SKM-1 treated with dmso at 0.1 percent for 144 hours (cell line): Measurements from ENCODE around the gene TMEM135.
A peak's percentile ranks its signal among the peaks of the same experiment; 100 is the strongest.
"Not testable (repeated sequence)": the region's sequence is repeated elsewhere in the genome, so short reads cannot be mapped to it uniquely, and the experiment has no call there.

Experiments
- DNase-seq: peaks from one replicate; lab custom pipeline; 2025; ENCODE audit not compliant: unreplicated experiment; lab: John Stamatoyannopoulos, UW

TMEM135 gene

GRCh38 chr11:87037450-87038234 is at the start of gene TMEM135:
Gene TMEM135, plus strand, starts transcription at chr11:87037934. Its CDS starts 112 bp downstream, at chr11:87038046.
- peak; percentile 95 for DNase-seq

DNA sequence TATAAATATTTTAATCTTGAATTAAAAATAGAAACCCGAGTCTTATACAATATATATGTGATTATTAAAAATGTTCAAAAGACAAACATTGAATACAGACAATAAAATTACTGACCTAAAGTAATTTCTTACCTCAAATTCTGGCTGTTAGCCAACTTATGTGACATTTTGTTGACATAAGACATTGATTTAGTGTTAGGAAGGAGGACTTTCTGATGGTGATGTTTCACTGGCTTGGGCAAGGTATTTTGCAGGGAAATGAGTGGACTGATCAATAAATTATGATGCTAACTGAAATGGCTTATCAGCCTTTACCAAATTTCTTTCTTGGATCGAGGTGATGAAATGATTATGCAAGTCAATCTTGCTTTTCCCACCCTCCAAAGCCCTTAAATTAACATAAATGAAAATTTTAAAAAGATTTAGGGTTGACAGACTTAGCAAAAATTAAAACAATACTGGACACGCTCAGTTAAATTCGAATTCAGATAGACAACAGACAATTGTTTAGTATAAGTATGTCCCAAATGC is 49.3 kb upstream of the TMEM135 start:
- no peak for DNase-seq

DNA sequence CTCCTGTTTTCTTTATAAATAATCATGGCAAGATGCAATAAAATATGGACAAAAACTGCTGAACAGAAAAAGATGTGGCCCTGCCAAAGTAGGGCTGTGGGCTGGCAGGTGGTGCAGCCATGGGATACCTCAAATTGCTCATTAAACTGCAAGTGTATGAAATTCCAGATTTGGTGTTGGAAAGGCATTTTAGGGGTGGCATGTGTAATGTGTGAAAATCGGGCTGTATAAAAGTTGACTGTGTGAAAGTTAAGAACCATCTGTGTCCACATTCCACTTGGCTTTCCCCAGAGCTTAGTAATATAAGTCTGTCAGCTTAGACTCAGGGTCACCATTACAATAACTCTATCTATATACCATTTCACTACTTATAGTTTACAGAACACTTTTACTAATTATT is 47.7 kb upstream of the TMEM135 start:
- no peak for DNase-seq

- DNase-seq: no peak
Observed at GRCh38 chr11:86990515-86990914, 47.2 kb upstream of the TMEM135 start.

DNA sequence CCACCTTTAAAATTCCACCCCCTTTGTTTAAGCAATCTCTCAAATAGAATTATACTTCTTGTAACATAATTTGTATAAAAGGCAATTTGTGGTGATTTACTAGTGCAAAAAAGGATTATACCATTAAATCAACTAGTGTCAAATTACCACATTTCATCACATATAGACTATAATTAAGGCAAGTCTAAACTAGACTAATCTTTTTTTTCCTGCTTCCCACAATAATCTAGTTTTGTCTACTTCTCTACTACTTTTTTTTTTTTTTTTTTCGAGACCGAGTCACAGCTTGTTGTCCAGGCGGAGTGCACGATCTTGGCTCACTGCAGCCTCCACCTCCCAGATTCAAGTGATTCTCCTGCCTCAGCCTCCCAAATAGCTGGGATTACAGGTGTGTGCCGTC is 46.4 kb upstream of the TMEM135 start:
- DNase-seq: no peak

- not testable (repeated sequence) for DNase-seq
Observed at GRCh38 chr11:86992340-86992739, 45.4 kb upstream of the TMEM135 start.

DNA sequence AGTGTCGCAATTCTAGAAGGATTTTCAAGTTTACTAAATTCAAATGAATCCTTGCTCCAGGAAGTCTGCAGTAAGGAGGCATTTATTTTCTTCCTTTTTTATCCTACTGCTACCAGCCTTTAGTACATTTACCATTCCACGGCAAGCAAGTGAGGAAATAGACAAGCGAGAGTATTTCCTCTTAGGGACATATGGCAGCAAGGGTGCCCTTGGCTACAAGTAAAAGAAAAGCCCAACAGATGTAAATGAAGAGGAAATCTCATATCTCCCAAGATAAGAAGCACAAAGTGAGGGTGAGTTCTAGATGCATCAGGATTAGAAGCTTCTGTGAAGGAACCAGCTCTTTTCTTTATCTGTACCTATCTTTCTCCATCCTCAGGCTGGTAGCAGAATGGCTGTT is 44.7 kb upstream of the TMEM135 start:
- DNase-seq: no peak

- DNase-seq: no peak
Observed at GRCh38 chr11:86996953-86997570, 40.7 kb upstream of the TMEM135 start.

- DNase-seq: no peak
Observed at GRCh38 chr11:86999388-86999787, 38.3 kb upstream of the TMEM135 start.

- no peak for DNase-seq
Observed at GRCh38 chr11:86999859-87000753, 37.6 kb upstream of the TMEM135 start.

DNA sequence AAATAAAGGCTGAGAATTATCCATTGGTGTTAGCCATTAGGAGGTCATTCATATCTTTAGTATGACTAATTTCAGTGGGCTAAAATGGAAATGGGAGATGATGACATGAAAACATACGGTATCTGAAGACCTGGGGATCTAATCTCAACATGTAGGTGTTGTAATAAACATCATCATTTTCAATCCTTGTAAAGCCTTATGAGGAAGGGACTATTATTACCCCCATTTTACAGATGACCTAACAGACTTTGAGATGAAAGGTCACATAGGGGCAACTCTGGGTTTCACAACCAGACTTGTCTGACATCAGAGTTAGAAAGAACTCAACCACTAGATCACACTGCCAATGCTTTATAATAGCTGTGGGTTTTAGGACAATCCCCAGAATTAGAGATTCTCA is 34.8 kb upstream of the TMEM135 start:
- no peak for DNase-seq

GRCh38 chr11:87004281-87004680 is 33.5 kb upstream of the TMEM135 start:
- not testable (repeated sequence) for DNase-seq

DNA sequence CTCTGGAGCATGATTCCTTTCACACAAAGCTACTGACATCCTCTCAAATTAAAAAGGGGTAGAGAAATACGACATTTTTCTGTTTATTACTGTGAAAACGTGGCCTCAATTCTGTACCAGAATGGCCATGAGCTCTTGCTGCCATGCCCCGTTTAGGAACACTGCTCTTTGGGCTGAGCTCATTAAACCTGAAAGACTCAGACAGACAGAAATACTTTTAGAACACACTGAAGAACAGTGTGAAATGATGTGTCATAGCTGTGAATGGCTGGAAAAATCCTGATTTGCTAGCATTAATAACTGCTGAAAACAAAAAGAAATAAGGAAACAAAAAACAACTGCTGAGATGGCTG is 32.2 kb upstream of the TMEM135 start:
- DNase-seq: no peak

DNA sequence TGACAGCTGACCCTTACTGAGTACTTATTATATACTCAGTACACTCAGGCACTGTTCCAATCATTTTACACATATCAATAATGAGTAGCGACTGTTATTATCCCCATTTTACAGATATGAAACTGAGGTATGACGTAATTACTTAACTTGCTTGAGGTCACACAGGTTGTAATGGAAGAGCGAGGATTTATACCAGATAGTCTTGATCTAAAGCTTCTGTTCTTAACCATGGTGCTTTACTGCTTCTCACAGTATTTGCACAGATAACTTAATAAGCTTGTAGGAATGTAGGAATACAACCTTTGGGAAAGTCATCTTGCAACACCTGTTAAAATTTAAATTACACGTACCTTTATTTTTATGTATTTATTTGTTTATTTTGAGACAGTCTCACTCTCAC is 31.7 kb upstream of the TMEM135 start:
- DNase-seq: no peak

DNA sequence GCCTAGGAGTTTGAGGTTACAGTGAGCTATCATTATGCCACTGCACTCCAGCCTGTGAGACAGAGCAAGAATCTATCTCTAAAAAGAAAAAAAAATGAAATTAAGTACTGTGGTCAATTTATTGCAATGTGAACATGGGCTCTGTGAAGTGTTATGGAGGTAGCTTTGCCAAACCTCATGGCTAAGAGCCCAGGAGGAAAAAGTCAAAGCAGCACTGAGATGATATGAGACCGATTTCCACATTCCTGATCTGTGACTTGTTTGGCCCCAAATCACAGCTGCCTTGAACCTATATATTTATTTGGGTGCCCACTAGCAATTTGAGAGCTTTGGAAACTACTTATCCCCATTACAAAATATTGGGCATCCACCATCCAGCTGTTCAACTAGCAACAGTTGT is 29.8 kb upstream of the TMEM135 start:
- no peak for DNase-seq

- DNase-seq: no peak
Observed at GRCh38 chr11:87012089-87012488, 25.6 kb upstream of the TMEM135 start.

DNA sequence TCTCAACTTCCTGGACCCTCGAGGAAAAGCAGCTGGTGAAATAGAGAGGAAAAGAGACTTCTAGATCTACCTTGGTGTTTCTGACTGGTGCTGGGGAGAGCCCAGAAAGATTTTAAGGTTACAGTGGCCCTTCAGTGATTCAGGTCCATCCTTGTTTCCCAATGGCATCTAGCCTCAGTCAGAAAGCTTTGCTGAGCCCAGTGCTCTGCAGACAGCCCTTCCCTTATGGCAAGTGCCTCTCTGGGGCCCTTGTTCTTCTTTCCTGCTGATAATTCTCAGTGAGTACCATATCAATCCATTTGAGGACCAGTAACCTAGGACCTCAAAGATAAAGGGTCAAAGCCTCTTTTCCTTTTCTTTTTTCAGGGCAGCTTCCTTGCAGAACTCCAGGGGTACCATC is 25.1 kb upstream of the TMEM135 start:
- DNase-seq: no peak

GRCh38 chr11:87013912-87014825 is 23.6 kb upstream of the TMEM135 start:
- DNase-seq: no peak

- DNase-seq: no peak
Observed at GRCh38 chr11:87015645-87016044, 22.1 kb upstream of the TMEM135 start.

- no peak for DNase-seq
Observed at GRCh38 chr11:87019613-87020271, 18.0 kb upstream of the TMEM135 start.
